ENCODE measurements around the gene CAMKMT.

The CAMKMT gene

GRCh38 chr2:44616667-44617155 is 255.0 kb downstream of the CAMKMT start:
- Histone ChIP-seq H3K27ac (no peak overlapping the region), H3K4me3 (no peak overlapping the region)
- no peak for DNase-seq (ENCODE audit: low spot score)
- TF ChIP-seq CTCF (IDR thresholded peaks at IDR 0.05), result no peak

- no peak for TF ChIP-seq CTCF (IDR thresholded peaks at IDR 0.05)
- DNase-seq (ENCODE audit: low spot score), result no peak
- H3K4me3 ChIP-seq, result no peak overlapping the region
- no peak overlapping the region for H3K27ac ChIP-seq
Measured at GRCh38 chr2:44618251-44619023, 256.7 kb downstream of the CAMKMT start.

GRCh38 chr2:44620189-44620990 is 258.6 kb downstream of the CAMKMT start:
- Histone ChIP-seq H3K27ac (no peak overlapping the region), H3K4me3 (no peak overlapping the region)
- TF ChIP-seq CTCF (IDR thresholded peaks at IDR 0.05), result no peak
- DNase-seq (ENCODE audit: low spot score), result no peak

GRCh38 chr2:44623622-44624351 is 262.0 kb downstream of the CAMKMT start:
- TF ChIP-seq CTCF (IDR thresholded peaks at IDR 0.05), result no peak
- DNase-seq (ENCODE audit: low spot score), result no peak
- no peak overlapping the region for H3K4me3 ChIP-seq
- H3K27ac ChIP-seq, result no peak overlapping the region

GRCh38 chr2:44628297-44628696 is 266.6 kb downstream of the CAMKMT start:
- no peak overlapping the region for H3K27ac ChIP-seq
- TF ChIP-seq CTCF (IDR thresholded peaks at IDR 0.05), result no peak
- H3K4me3 ChIP-seq, result no peak overlapping the region
- no peak for DNase-seq (ENCODE audit: low spot score)

- Histone ChIP-seq H3K4me3 (no peak overlapping the region), H3K27ac (no peak overlapping the region)
- no peak for DNase-seq (ENCODE audit: low spot score)
- no peak for TF ChIP-seq CTCF (IDR thresholded peaks at IDR 0.05)
Measured at GRCh38 chr2:44632931-44633689, 271.4 kb downstream of the CAMKMT start.
